Measurements from ENCODE around the gene OTOGL.

- TF ChIP-seq, protein P1, sequence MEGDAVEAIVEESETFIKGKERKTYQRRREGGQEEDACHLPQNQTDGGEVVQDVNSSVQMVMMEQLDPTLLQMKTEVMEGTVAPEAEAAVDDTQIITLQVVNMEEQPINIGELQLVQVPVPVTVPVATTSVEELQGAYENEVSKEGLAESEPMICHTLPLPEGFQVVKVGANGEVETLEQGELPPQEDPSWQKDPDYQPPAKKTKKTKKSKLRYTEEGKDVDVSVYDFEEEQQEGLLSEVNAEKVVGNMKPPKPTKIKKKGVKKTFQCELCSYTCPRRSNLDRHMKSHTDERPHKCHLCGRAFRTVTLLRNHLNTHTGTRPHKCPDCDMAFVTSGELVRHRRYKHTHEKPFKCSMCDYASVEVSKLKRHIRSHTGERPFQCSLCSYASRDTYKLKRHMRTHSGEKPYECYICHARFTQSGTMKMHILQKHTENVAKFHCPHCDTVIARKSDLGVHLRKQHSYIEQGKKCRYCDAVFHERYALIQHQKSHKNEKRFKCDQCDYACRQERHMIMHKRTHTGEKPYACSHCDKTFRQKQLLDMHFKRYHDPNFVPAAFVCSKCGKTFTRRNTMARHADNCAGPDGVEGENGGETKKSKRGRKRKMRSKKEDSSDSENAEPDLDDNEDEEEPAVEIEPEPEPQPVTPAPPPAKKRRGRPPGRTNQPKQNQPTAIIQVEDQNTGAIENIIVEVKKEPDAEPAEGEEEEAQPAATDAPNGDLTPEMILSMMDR (IDR thresholded peaks at IDR 0.05): no peak
- no peak for TF ChIP-seq ZFX (IDR thresholded peaks at IDR 0.05; ENCODE audit: borderline replicate concordance)
These were observed 275.3 kb downstream of the OTOGL start for GRCh38 chr12:80374615-80375014.
